Ishikawa (cell line): ENCODE measurements around the gene OR9A4.

Source experiments
- CEBPB ChIP-seq: IDR thresholded peaks from 2 replicates; pipeline ENCODE4 v1.6.1; 2012
- CREB1 ChIP-seq: IDR thresholded peaks from 2 replicates; pipeline ENCODE4 v1.6.1; 2012; ENCODE audit warnings: low read depth
- EGR1 ChIP-seq: IDR thresholded peaks from 2 replicates; pipeline ENCODE4 v1.6.1; 2012
- EP300 ChIP-seq: IDR thresholded peaks from 2 replicates; pipeline ENCODE4 v1.6.1; 2012; ENCODE audit warnings: borderline replicate concordance
- FOXM1 ChIP-seq: IDR thresholded peaks from 2 replicates; pipeline ENCODE4 v1.6.1; 2012; ENCODE audit warnings: low read depth, borderline replicate concordance
- MAX ChIP-seq: IDR thresholded peaks from 2 replicates; pipeline ENCODE4 v1.6.1; 2012
- NFIC ChIP-seq: IDR thresholded peaks from 2 replicates; pipeline ENCODE4 v1.6.1; 2012
- RAD21 ChIP-seq: IDR thresholded peaks from 2 replicates; pipeline ENCODE4 v1.6.1; 2012; ENCODE audit warnings: low read depth
- REST ChIP-seq: IDR thresholded peaks from 2 replicates; pipeline ENCODE4 v1.6.1; 2012; ENCODE audit warnings: low read depth, mild to moderate bottlenecking
- TAF1 ChIP-seq: IDR thresholded peaks from 2 replicates; pipeline ENCODE4 v1.6.1; 2012; ENCODE audit warnings: low read depth, mild to moderate bottlenecking
- TCF12 ChIP-seq: IDR thresholded peaks from 2 replicates; pipeline ENCODE4 v1.6.1; 2012; ENCODE audit warnings: low read depth
- TEAD4 ChIP-seq: IDR thresholded peaks from 2 replicates; pipeline ENCODE4 v1.6.1; 2012
- USF1 ChIP-seq: IDR thresholded peaks from 2 replicates; pipeline ENCODE4 v1.6.1; 2012
- YY1 ChIP-seq: IDR thresholded peaks from 2 replicates; pipeline ENCODE4 v1.6.1; 2012; ENCODE audit warnings: low read depth
- ZBTB7A ChIP-seq: IDR thresholded peaks from 2 replicates; pipeline ENCODE4 v1.6.1; 2012; ENCODE audit warnings: low read depth

The OR9A4 gene

GRCh38 chr7:141875453-141875852 lies 40.7 kb upstream of the OR9A4 start:
- TF ChIP-seq TEAD4 = no peak
- no peak for TF ChIP-seq RAD21
- no peak for TF ChIP-seq EGR1
- TF ChIP-seq MAX = no peak
- TF ChIP-seq TCF12 = no peak
- TF ChIP-seq REST = no peak
- no peak for TF ChIP-seq ZBTB7A
- TF ChIP-seq EP300 = no peak
- no peak for TF ChIP-seq YY1
- no peak for TF ChIP-seq CREB1
- no peak for TF ChIP-seq FOXM1
- TF ChIP-seq TAF1 = no peak
- TF ChIP-seq CEBPB = no peak
- TF ChIP-seq NFIC = no peak
- TF ChIP-seq USF1 = no peak

GRCh38 chr7:141876371-141876770 lies 39.8 kb upstream of the OR9A4 start:
- TF ChIP-seq EGR1 = no peak
- no peak for TF ChIP-seq FOXM1
- no peak for TF ChIP-seq RAD21

- TF ChIP-seq RAD21 = no peak
- no peak for TF ChIP-seq ZBTB7A
- TF ChIP-seq TCF12 = no peak
- TF ChIP-seq YY1 = no peak
- TF ChIP-seq CEBPB = no peak
Observed at GRCh38 chr7:141877365-141877764, 38.8 kb upstream of the OR9A4 start.

GRCh38 chr7:141880960-141881359 lies 35.2 kb upstream of the OR9A4 start:
- TF ChIP-seq RAD21 (no peak), EP300 (no peak), CREB1 (no peak), CEBPB (no peak), NFIC (no peak), ZBTB7A (no peak), MAX (no peak), YY1 (no peak), TEAD4 (no peak), TAF1 (no peak), FOXM1 (no peak), REST (no peak), TCF12 (no peak), USF1 (no peak), EGR1 (no peak)

- no peak for TF ChIP-seq NFIC
- TF ChIP-seq REST = no peak
- TF ChIP-seq RAD21 = no peak
- TF ChIP-seq CEBPB = no peak
- TF ChIP-seq CREB1 = no peak
- TF ChIP-seq MAX = no peak
- TF ChIP-seq TAF1 = no peak
- no peak for TF ChIP-seq YY1
- TF ChIP-seq ZBTB7A = no peak
- no peak for TF ChIP-seq USF1
- no peak for TF ChIP-seq EGR1
- no peak for TF ChIP-seq FOXM1
- TF ChIP-seq TCF12 = no peak
- TF ChIP-seq EP300 = no peak
- no peak for TF ChIP-seq TEAD4
Observed at GRCh38 chr7:141884539-141885225, 31.5 kb upstream of the OR9A4 start.
